Lower lobe of right lung (tissue), 2 donors: ENCODE results near the gene TBRG4. TPM values are rescaled to one million over a fixed set of nuclear protein-coding genes. Genes with fewer than 3 reads are reported as not detected.
"Not testable (repeated sequence)": the region's sequence is repeated elsewhere in the genome, so short reads cannot be mapped to it uniquely, and the experiment has no call there.

Experiments used
- ATAC-seq, 2 donors: fragments of 200-7000 bp; cut with Tn5 transposase; one replicate each; pipeline ENCODE4 v1.9.1; 2020 to 2022; ENCODE audit warnings: mild to moderate bottlenecking in 2 of 2, moderate library complexity in 2 of 2
- DNase-seq: peaks from one replicate; pipeline ENCODE4 v3.0.0-alpha.2; 2020
- H3K27ac ChIP-seq: fragments of 200-600 bp; one replicate; pipeline ENCODE4 v1.8.0; 2022
- H3K27me3 ChIP-seq: fragments of 200-600 bp; one replicate; pipeline ENCODE4 v1.8.0; 2022; ENCODE audit warnings: low read depth
- H3K36me3 ChIP-seq: fragments of 200-600 bp; one replicate; pipeline ENCODE4 v1.8.0; 2022; ENCODE audit warnings: mild to moderate bottlenecking
- H3K4me1 ChIP-seq: fragments of 200-600 bp; one replicate; pipeline ENCODE4 v1.8.0; 2022
- H3K4me3 ChIP-seq: fragments of 200-600 bp; one replicate; pipeline ENCODE4 v1.8.0; 2022; ENCODE audit warnings: mild to moderate bottlenecking
- H3K9me3 ChIP-seq: fragments of 200-600 bp; one replicate; pipeline ENCODE4 v1.8.0; 2022
- intact Hi-C: fragments of 100-400 bp; cut with DNase I; formaldehyde crosslinking; loops from one replicate; pipeline ENCODE4 v1.11.0; 2022
- total RNA-seq: library from RNA; stranded (reverse); fragmentation: NEBNext Ultra II Directional; extraction: Animal tissue kit (Norgen Biotek cat#: 25700); gene quantifications from one replicate; pipeline ENCODE4 v1.2.1, GENCODE V29; 2021
- TF ChIP-seq, protein P1 (sequence below): fragments of 200-600 bp; IDR thresholded peaks from one replicate; pipeline ENCODE4 v1.8.0; 2022; ENCODE audit warnings: antibody characterized with exemption, mild to moderate bottlenecking
- donor health status: DM: no; HTN: yes; CAD: no; lungs with severe emphysema.

TBRG4 gene
- total RNA-seq, 1 donor from 2014 or later = 54.3 TPM

GRCh38 chr7:45157653-45158401 is 46.3 kb upstream of the TBRG4 start, which contains the start of gene RAMP3:
RAMP3 (plus strand) TSS chr7:45157791; CDS start chr7:45157829, 38 bp downstream.
- Histone ChIP-seq H3K27me3 (peaks cover 11% of the 10 kb centered on the region), H3K27ac (peak within 1 kb of the TSS; percentile 77), H3K9me3 (no peaks in the 10 kb centered on the region), H3K4me3 (peak within 1 kb of the TSS; percentile 59), H3K4me1 (no peaks in the 10 kb centered on the region), H3K36me3 (no peaks in the 10 kb centered on the region)
- TF ChIP-seq, protein P1, sequence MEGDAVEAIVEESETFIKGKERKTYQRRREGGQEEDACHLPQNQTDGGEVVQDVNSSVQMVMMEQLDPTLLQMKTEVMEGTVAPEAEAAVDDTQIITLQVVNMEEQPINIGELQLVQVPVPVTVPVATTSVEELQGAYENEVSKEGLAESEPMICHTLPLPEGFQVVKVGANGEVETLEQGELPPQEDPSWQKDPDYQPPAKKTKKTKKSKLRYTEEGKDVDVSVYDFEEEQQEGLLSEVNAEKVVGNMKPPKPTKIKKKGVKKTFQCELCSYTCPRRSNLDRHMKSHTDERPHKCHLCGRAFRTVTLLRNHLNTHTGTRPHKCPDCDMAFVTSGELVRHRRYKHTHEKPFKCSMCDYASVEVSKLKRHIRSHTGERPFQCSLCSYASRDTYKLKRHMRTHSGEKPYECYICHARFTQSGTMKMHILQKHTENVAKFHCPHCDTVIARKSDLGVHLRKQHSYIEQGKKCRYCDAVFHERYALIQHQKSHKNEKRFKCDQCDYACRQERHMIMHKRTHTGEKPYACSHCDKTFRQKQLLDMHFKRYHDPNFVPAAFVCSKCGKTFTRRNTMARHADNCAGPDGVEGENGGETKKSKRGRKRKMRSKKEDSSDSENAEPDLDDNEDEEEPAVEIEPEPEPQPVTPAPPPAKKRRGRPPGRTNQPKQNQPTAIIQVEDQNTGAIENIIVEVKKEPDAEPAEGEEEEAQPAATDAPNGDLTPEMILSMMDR = no peak
- ATAC-seq (peak; percentile 3 to 29), DNase-seq (no peak)
- intact Hi-C loops = no loop called here

- Histone ChIP-seq H3K27ac (no peak overlapping the region), H3K36me3 (no peaks in the 10 kb centered on the region), H3K4me3 (peak overlapping the region; percentile 59), H3K4me1 (no peaks in the 10 kb centered on the region), H3K9me3 (no peaks in the 10 kb centered on the region), H3K27me3 (peaks cover 11% of the 10 kb centered on the region)
- intact Hi-C loops = no loop called here
- DNase-seq (no peak), ATAC-seq (no peak)
- TF ChIP-seq, protein P1 = no peak
Observed at GRCh38 chr7:45157286-45157652, 45.8 kb upstream of the TBRG4 start.

GRCh38 chr7:45156516-45157272 is 45.2 kb upstream of the TBRG4 start:
- Histone ChIP-seq H3K4me3 (peak overlapping the region; percentile 59), H3K4me1 (no peaks in the 10 kb centered on the region), H3K9me3 (no peaks in the 10 kb centered on the region), H3K36me3 (no peaks in the 10 kb centered on the region), H3K27ac (no peak overlapping the region), H3K27me3 (peaks cover 11% of the 10 kb centered on the region)
- TF ChIP-seq, protein P1 = no peak
- no peak for DNase-seq
- ATAC-seq = no peak
- intact Hi-C loops = no loop called here

DNA sequence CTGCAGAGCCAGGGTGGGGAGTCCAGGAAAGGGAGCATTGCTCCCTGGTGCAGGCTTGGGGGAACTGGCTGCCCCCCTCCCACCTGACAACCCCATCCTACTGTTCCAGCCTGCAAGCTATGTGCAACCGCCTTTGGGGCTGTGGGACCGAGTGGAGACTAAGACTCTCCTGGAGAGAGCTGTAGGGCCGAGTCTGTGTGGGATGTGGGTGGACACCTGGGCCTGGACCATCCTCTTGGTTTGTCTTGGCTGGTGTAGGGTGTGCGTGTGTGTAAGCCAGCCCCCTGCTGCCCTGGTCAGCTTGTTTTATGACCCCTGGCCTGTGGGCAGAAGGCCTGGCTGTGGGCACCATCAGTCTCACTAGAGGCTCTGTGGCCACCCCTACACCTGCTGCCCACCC is 44.4 kb upstream of the TBRG4 start:
- Histone ChIP-seq H3K4me1 (no peaks in the 10 kb centered on the region), H3K4me3 (no peak overlapping the region), H3K9me3 (no peaks in the 10 kb centered on the region), H3K36me3 (no peaks in the 10 kb centered on the region), H3K27me3 (peaks cover 11% of the 10 kb centered on the region), H3K27ac (no peak overlapping the region)
- DNase-seq (no peak), ATAC-seq (no peak)
- intact Hi-C loops = no loop called here
- TF ChIP-seq, protein P1 = no peak

DNA sequence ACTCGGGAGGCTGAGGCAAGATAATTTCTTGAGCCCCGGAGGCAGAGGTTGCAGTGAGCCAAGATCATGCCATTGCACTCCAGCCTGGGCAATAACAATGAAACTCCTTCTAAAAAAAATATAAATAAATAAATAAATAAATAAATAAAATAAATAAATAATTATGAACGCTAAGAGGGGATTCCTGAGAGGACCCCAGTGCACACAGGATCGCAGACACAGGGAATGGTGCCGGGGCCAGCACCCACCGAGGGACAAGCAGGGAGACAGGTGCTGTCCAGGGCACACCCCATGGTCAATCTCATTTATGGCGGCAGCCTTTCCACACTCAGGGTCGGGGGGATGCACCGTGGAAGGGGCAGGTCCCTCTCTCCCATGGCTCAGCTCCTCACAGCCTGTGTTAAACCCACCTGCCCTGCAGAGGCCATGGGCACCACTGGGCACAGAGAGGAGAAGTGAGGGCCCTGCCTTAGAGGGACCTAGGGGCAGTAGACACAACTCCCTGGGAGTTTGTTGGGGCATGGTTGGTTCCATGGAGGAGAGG is 43.9 kb upstream of the TBRG4 start:
- peaks cover 11% of the 10 kb centered on the region for H3K27me3 ChIP-seq
- no peaks in the 10 kb centered on the region for H3K4me1 ChIP-seq
- ATAC-seq = no peak
- no peaks in the 10 kb centered on the region for H3K36me3 ChIP-seq
- no peaks in the 10 kb centered on the region for H3K9me3 ChIP-seq
- intact Hi-C loops = no loop called here
- TF ChIP-seq, protein P1 = no peak
- H3K27ac ChIP-seq = no peak overlapping the region
- no peak overlapping the region for H3K4me3 ChIP-seq
- no peak for DNase-seq

DNA sequence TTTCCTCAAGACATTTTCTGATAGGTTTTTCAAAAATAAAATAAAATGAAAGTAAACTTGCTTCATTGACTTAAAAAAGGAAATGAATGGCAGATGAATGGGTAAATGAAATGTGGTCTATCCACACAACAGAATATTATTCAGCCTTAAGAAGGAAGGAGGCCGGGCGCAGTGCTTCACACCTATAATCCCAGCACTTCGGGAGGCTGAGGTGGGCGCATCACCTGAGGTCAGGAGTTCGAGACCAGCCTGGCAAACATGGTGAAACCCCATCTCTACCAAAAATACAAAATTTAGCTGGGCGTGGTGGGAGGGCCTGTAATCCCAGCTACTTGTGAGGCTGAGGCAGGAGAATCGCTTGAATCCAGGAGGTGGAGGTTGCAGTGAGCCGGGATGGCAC is 42.4 kb upstream of the TBRG4 start:
- H3K9me3 ChIP-seq, H3K4me3 ChIP-seq, DNase-seq, H3K27ac ChIP-seq, H3K36me3 ChIP-seq, ATAC-seq, H3K4me1 ChIP-seq: not testable (repeated sequence)
- peaks cover 18% of the 10 kb centered on the region for H3K27me3 ChIP-seq
- intact Hi-C loops = loop anchor here (5.0 kb wide), 1 partner anchor 103 kb away; no protein-coding TSS in a partner anchor
